H1 (cell line): ENCODE data around the gene PARD3. TPM values are rescaled to one million over a fixed set of nuclear protein-coding genes. Genes with fewer than 3 reads are reported as not detected.

ENCODE experiments used
- CEBPB ChIP-seq: IDR thresholded peaks from 2 replicates; pipeline ENCODE4 v1.6.1; 2012; ENCODE audit warnings: low read depth, low read length
- EP300 ChIP-seq, 2 experiments: IDR thresholded peaks; 1 replicate in 1 of 2; 2 replicates in 1 of 2; pipeline ENCODE4 v1.6.1; 2011 to 2012; ENCODE audit warnings: low read depth in 2 of 2, low read length in 2 of 2, mild to moderate bottlenecking in 2 of 2, borderline replicate concordance in 1 of 2, inconsistent platforms in 1 of 2, moderate library complexity in 1 of 2
- SP4 ChIP-seq: IDR thresholded peaks from 2 replicates; pipeline ENCODE4 v1.6.1; 2012; ENCODE audit warnings: low read length, inconsistent platforms
- ZNF274 ChIP-seq: IDR thresholded peaks from 2 replicates; pipeline ENCODE4 v1.7.0; 2012; ENCODE audit warnings: low read length, borderline replicate concordance; ENCODE audit errors: extremely low read depth
- polyA plus RNA-seq, 7 experiments: library from polyadenylated mRNA; depleted of rRNA in 3 of 7; stranded (reverse) in 5 of 7; unstranded in 2 of 7; fragments of >200 nt in 5 of 7; fragments of 200-250 nt in 2 of 7; gene quantifications; 1 replicate in 5 of 7; 2 replicates in 1 of 7; 4 replicates in 1 of 7; pipeline versions ENCODE4 v1.2.1 to v1.2.3, GENCODE V29; 2011 to 2013; ENCODE audit warnings: missing spikeins in 2 of 7, mixed read lengths in 2 of 7
- total RNA-seq: library from RNA; stranded (reverse); fragmentation: NEBNext Ultra II Directional; extraction: Animal tissue kit (Norgen Biotek cat#: 25700); gene quantifications from 2 replicates; pipeline ENCODE4 v1.2.1, GENCODE V29; 2021
- TF ChIP-seq, protein P1 (sequence below): IDR thresholded peaks from 2 replicates; pipeline ENCODE4 v1.6.1; 2011; ENCODE audit warnings: low read length, improper control_type of control experiment

The PARD3 gene
- total and polyA plus RNA-seq, 2 of the 8 experiments (the other 6 are each of a cell fraction or from before 2014, with no cell fraction given): 19.7 to 49.1 TPM

DNA sequence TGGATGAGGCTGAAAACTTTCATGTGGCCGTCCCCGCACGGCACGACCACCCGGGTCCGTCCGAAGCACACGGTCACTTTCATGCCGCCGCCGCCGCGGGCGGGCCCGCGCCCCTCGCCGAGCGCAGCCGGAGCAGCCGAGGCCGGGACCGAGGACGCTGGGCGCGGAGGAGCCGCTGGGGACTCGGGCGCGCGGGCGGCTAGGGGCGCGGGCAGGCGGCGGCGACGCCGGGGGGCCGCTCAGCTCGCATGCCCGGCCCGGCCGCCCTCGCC is 247 bp downstream of the PARD3 start (continued):
- no peak for TF ChIP-seq ZNF274
- TF ChIP-seq, protein P1, sequence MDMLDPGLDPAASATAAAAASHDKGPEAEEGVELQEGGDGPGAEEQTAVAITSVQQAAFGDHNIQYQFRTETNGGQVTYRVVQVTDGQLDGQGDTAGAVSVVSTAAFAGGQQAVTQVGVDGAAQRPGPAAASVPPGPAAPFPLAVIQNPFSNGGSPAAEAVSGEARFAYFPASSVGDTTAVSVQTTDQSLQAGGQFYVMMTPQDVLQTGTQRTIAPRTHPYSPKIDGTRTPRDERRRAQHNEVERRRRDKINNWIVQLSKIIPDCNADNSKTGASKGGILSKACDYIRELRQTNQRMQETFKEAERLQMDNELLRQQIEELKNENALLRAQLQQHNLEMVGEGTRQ: no peak
- TF ChIP-seq SP4: no peak
- TF ChIP-seq EP300 (IDR thresholded peaks at IDR 0.05; ENCODE audit: borderline replicate concordance in 1 of 2, low read depth in 2 of 2, low read length in 2 of 2): no peak
- TF ChIP-seq CEBPB: no peak
